ENCODE results near the gene MORN2. TPM values are rescaled to one million over a fixed set of nuclear protein-coding genes. Genes with fewer than 3 reads are reported as not detected.

The MORN2 gene
- total and polyA plus RNA-seq, 12 donors, result 11.5 to 31.3 (median 20.7) TPM

DNA sequence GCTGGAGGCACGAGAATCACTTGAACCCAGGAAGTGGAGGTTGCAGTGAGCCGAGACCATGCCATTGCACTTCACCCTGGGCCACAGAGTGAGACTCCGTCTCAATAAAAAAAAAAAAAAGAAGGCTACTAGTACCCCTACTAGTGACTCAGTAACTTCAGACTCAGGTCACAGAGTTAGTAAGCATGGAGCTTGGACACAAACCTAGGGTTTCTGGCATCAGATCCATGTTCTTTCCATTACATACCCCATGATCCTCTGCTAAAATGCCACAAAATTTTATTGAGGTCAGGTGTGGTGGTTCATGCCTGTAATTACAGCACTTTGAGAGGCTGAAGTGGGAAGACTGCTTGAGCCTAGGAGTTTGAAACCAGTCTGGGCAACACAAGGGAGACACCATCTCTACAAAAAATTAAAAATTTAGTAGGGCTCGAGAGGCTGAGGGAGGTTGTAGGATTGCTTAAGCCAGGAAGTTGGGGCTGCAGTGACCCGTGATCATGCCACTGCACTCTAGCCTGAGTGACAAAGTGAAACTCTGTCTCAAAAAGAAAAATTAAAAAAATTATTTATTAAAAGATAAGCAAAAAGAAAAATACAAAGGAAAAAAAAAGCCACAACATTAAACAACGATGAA, 45.1 kb upstream of the MORN2 start:
- Histone ChIP-seq H3K27me3 (no peaks in the 10 kb centered on the region), H3K4me1 (peaks cover 0 to 46% (median 0%) of the 10 kb centered on the region in 9 donors), H3K36me3 (peaks cover 0 to 85% (median 7%) of the 10 kb centered on the region in 9 donors), H3K27ac (peak overlapping the region in 1 of 10 donors; percentile 85), H3K9me3 (no peaks in the 10 kb centered on the region), H3K4me3 (no peak overlapping the region)
- DNase-seq (no peak), ATAC-seq (no peak)
- 92 to 93% methylated on average over 6 of the region's 6 CpGs for WGBS, 2 donors
- TF ChIP-seq, protein P1, sequence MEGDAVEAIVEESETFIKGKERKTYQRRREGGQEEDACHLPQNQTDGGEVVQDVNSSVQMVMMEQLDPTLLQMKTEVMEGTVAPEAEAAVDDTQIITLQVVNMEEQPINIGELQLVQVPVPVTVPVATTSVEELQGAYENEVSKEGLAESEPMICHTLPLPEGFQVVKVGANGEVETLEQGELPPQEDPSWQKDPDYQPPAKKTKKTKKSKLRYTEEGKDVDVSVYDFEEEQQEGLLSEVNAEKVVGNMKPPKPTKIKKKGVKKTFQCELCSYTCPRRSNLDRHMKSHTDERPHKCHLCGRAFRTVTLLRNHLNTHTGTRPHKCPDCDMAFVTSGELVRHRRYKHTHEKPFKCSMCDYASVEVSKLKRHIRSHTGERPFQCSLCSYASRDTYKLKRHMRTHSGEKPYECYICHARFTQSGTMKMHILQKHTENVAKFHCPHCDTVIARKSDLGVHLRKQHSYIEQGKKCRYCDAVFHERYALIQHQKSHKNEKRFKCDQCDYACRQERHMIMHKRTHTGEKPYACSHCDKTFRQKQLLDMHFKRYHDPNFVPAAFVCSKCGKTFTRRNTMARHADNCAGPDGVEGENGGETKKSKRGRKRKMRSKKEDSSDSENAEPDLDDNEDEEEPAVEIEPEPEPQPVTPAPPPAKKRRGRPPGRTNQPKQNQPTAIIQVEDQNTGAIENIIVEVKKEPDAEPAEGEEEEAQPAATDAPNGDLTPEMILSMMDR (IDR thresholded peaks at IDR 0.05), result no peak
- intact Hi-C loops (cut with DNase I), result no loop called here

- Histone ChIP-seq H3K27ac (peak overlapping the region in 1 of 10 donors; percentile 39), H3K36me3 (peaks cover 0 to 97% (median 19%) of the 10 kb centered on the region in 9 donors), H3K4me3 (no peak overlapping the region), H3K27me3 (no peaks in the 10 kb centered on the region), H3K9me3 (no peaks in the 10 kb centered on the region), H3K4me1 (peaks cover 0 to 43% (median 0%) of the 10 kb centered on the region in 9 donors)
- ATAC-seq, result no peak
- TF ChIP-seq, protein P1 (IDR thresholded peaks at IDR 0.05), result peak in 7 of 9 donors; percentile 9 to 39 (median 29)
- DNase-seq, result no peak
- intact Hi-C loops (cut with DNase I), result no loop called here
- 63 to 72% methylated on average over 1 of the region's 1 CpG for WGBS, 2 donors
Observed at GRCh38 chr2:38835015-38835601, 40.7 kb upstream of the MORN2 start.

DNA sequence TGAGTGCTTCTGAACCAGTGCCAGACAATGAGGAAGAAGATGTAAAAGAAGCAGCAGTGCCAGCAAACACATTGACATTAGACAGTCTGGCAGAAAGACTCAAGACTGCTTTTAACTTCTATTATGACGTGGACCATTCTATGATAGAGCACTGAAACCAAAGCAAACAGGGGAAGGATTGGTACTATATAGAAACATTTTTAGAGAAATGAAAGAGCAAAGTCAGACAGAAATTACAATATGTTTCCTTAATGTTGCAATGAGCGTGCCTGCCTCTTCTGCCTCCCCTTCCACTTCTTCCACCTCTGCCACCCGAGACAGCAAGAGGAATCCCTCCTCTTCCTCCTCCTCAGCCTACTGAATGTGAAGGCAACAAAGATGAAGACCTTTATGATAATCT, 39.8 kb upstream of the MORN2 start:
- Histone ChIP-seq H3K4me3 (no peak overlapping the region), H3K4me1 (peaks cover 0 to 35% (median 0%) of the 10 kb centered on the region in 9 donors), H3K27me3 (no peaks in the 10 kb centered on the region), H3K9me3 (no peaks in the 10 kb centered on the region), H3K27ac (peak overlapping the region in 1 of 10 donors; percentile 73), H3K36me3 (peaks cover 0 to 91% (median 19%) of the 10 kb centered on the region in 9 donors)
- DNase-seq (no peak), ATAC-seq (peak in 7 of 8 donors; percentile 67 to 81 (median 73))
- intact Hi-C loops (cut with DNase I), result no loop called here
- TF ChIP-seq, protein P1 (IDR thresholded peaks at IDR 0.05), result no peak
- WGBS, 2 donors, result 90% methylated on average over 3 of the region's 3 CpGs

DNA sequence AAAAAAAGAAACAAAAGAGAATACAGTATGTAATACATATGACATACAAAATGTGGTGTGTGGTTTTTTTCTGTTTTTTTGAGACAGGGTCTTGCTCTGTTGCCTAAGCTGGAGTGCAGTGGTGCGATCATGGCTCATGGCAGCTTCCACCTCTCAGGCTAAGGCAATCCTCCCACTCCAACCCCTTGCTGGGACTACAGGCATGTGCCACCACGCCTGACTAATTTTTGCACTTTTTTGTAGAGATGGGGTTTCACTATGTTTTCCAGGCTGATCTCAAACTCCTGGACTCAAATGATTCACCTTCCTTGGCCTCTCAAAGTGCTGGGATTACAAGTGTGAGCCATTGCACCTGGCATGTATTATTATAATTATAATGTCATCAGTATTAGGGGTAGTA, 39.0 kb upstream of the MORN2 start:
- intact Hi-C loops (cut with DNase I), result no loop called here
- Histone ChIP-seq H3K4me3 (no peak overlapping the region), H3K27me3 (no peaks in the 10 kb centered on the region), H3K27ac (peak overlapping the region in 1 of 10 donors; percentile 73), H3K9me3 (no peaks in the 10 kb centered on the region), H3K4me1 (peaks cover 0 to 27% (median 0%) of the 10 kb centered on the region in 9 donors), H3K36me3 (peaks cover 0 to 93% (median 19%) of the 10 kb centered on the region in 9 donors)
- ATAC-seq (no peak), DNase-seq (no peak)
- 93 to 97% methylated on average over 2 of the region's 2 CpGs for WGBS, 2 donors
- TF ChIP-seq, protein P1 (IDR thresholded peaks at IDR 0.05), result no peak

Data from heart right ventricle (tissue), 16 donors.